Superior temporal gyrus (tissue), 1 donor: ENCODE results near the gene GPR108.
"Not testable (repeated sequence)": the region's sequence is repeated elsewhere in the genome, so short reads cannot be mapped to it uniquely, and the experiment has no call there.

ENCODE experiments used
- DNase-seq: peaks from one replicate; pipeline ENCODE4 v3.0.0-alpha.2; 2016; ENCODE audit errors: extremely low spot score

The GPR108 gene

GRCh38 chr19:6720369-6721137, 16.8 kb downstream of the GPR108 start, which contains the start of gene C3:
Gene C3 (minus strand): TSS chr19:6720650. CDS start chr19:6720589, 61 bp downstream.
- DNase-seq = no peak

- no peak for DNase-seq
Measured at GRCh38 chr19:6719992-6720368, 17.4 kb downstream of the GPR108 start.

GRCh38 chr19:6719540-6719861, 17.9 kb downstream of the GPR108 start:
- no peak for DNase-seq

- DNase-seq = no peak
Measured at GRCh38 chr19:6718741-6719539, 18.4 kb downstream of the GPR108 start.

- no peak for DNase-seq
Measured at GRCh38 chr19:6718111-6718740, 19.2 kb downstream of the GPR108 start.

- DNase-seq = no peak
Measured at GRCh38 chr19:6717441-6717971, 19.9 kb downstream of the GPR108 start.

GRCh38 chr19:6717036-6717435, 20.3 kb downstream of the GPR108 start:
- no peak for DNase-seq

GRCh38 chr19:6716610-6716970, 20.8 kb downstream of the GPR108 start:
- DNase-seq = no peak

- DNase-seq = no peak
Measured at GRCh38 chr19:6714749-6715555, 22.4 kb downstream of the GPR108 start.

GRCh38 chr19:6713773-6714692, 23.3 kb downstream of the GPR108 start:
- no peak for DNase-seq

GRCh38 chr19:6712692-6713670, 24.4 kb downstream of the GPR108 start:
- DNase-seq = no peak

- no peak for DNase-seq
Measured at GRCh38 chr19:6712231-6712630, 25.1 kb downstream of the GPR108 start.

GRCh38 chr19:6711605-6712004, 25.8 kb downstream of the GPR108 start:
- DNase-seq = no peak

- DNase-seq = no peak
Measured at GRCh38 chr19:6711078-6711361, 26.4 kb downstream of the GPR108 start.

GRCh38 chr19:6710273-6711077, 26.9 kb downstream of the GPR108 start:
- DNase-seq = no peak

- DNase-seq = no peak
Measured at GRCh38 chr19:6709549-6709948, 27.8 kb downstream of the GPR108 start.

- not testable (repeated sequence) for DNase-seq
Measured at GRCh38 chr19:6708913-6709312, 28.5 kb downstream of the GPR108 start.

- no peak for DNase-seq
Measured at GRCh38 chr19:6708346-6708745, 29.0 kb downstream of the GPR108 start.

- no peak for DNase-seq
Measured at GRCh38 chr19:6707658-6708018, 29.7 kb downstream of the GPR108 start.
